CD14-positive monocyte (primary cell): ENCODE measurements around the gene OR10H3. TPM values are rescaled to one million over a fixed set of nuclear protein-coding genes. Genes with fewer than 3 reads are reported as not detected.

Experiments
- DNase-seq, 3 donors: peaks; one replicate each; pipeline ENCODE4 v3.0.0-alpha.2; 2011 to 2022
- H2AFZ ChIP-seq: 2 replicates; pipeline ENCODE4 v1.6.0; 2012; ENCODE audit warnings: mild to moderate bottlenecking, low read depth, low read length, inconsistent platforms; ENCODE audit not compliant: insufficient read depth, poor library complexity, severe bottlenecking
- H3K27ac ChIP-seq, 2 donors: 1 replicate in 1 of 2; 2 replicates in 1 of 2; pipeline ENCODE4 v1.5.1; 2012 to 2013; ENCODE audit warnings: low read length in 2 of 2, control low read depth in 1 of 2, inconsistent platforms in 1 of 2, low read depth in 1 of 2, mild to moderate bottlenecking in 1 of 2
- H3K27me3 ChIP-seq, 2 donors: one replicate each; pipeline versions ENCODE4 v1.6.0 to v1.6.1; 2011 to 2013; ENCODE audit warnings: low read length in 2 of 2; ENCODE audit not compliant: control insufficient read depth in 2 of 2, insufficient read depth in 2 of 2
- H3K36me3 ChIP-seq, 2 donors: replicated peaks in 1 of 2; 1 replicate in 1 of 2; 2 replicates in 1 of 2; pipeline versions ENCODE4 v1.5.1 to v1.6.1; 2012 to 2013; ENCODE audit warnings: low read length in 2 of 2, control low read depth in 1 of 2, inconsistent platforms in 1 of 2, mild to moderate bottlenecking in 1 of 2; ENCODE audit not compliant: insufficient read depth in 2 of 2, control insufficient read depth in 1 of 2
- H3K4me1 ChIP-seq, 2 donors: 1 replicate in 1 of 2; 2 replicates in 1 of 2; pipeline versions ENCODE4 v1.5.1 to v1.6.1; 2012 to 2013; ENCODE audit warnings: low read length in 2 of 2, control low read depth in 1 of 2, inconsistent platforms in 1 of 2, mild to moderate bottlenecking in 1 of 2, moderate library complexity in 1 of 2; ENCODE audit not compliant: insufficient read depth in 2 of 2, control insufficient read depth in 1 of 2
- H3K4me2 ChIP-seq: replicated peaks from 2 replicates; pipeline ENCODE3; 2012; ENCODE audit warnings: low read length, moderate library complexity, mild to moderate bottlenecking; ENCODE audit not compliant: poor library complexity, severe bottlenecking; ENCODE audit errors: extremely low read depth
- H3K4me3 ChIP-seq, 3 experiments: fragments of 200-600 bp in 1 of 3; sonication (generic) in 1 of 3; replicated peaks in 1 of 3; 1 replicate in 2 of 3; 2 replicates in 1 of 3; pipeline ENCODE4 v1.5.1; 2011 to 2013; ENCODE audit warnings: low read length in 3 of 3, mild to moderate bottlenecking in 3 of 3, control low read depth in 2 of 3, low read depth in 2 of 3, inconsistent platforms in 1 of 3, moderate library complexity in 1 of 3
- H3K79me2 ChIP-seq: 2 replicates; pipeline ENCODE4 v1.6.0; 2012; ENCODE audit warnings: mild to moderate bottlenecking, control low read depth, inconsistent platforms, low read length, moderate library complexity; ENCODE audit not compliant: insufficient read depth
- H3K9ac ChIP-seq: 2 replicates; pipeline ENCODE4 v1.6.0; 2017; ENCODE audit warnings: low read length, mild to moderate bottlenecking; ENCODE audit not compliant: insufficient read depth, poor library complexity, severe bottlenecking
- H3K9me3 ChIP-seq, 2 donors: replicated peaks in 1 of 2; 1 replicate in 1 of 2; 2 replicates in 1 of 2; pipeline versions ENCODE4 v1.5.1 to v1.6.1; 2012 to 2013; ENCODE audit warnings: low read length in 2 of 2, control low read depth in 1 of 2; ENCODE audit not compliant: control insufficient read depth in 1 of 2, insufficient read depth in 1 of 2
- H4K20me1 ChIP-seq: 2 replicates; pipeline ENCODE4 v1.6.0; 2012; ENCODE audit warnings: mild to moderate bottlenecking, low read length, control low read depth, moderate library complexity; ENCODE audit not compliant: insufficient read depth
- H3K27ac Mint-ChIP-seq, 7 donors: one replicate each; pipeline ENCODE4 v1.8.0; 2020; ENCODE audit warnings: mild to moderate bottlenecking in 7 of 7, mixed read lengths in 7 of 7, moderate library complexity in 6 of 7, inconsistent platforms in 2 of 7
- H3K27me3 Mint-ChIP-seq, 3 donors: one replicate each; pipeline ENCODE4 v1.8.0; 2021 to 2022; ENCODE audit warnings: low read depth in 3 of 3, mild to moderate bottlenecking in 3 of 3, mixed read lengths in 3 of 3, moderate library complexity in 3 of 3, inconsistent platforms in 1 of 3
- H3K36me3 Mint-ChIP-seq, 2 donors: one replicate each; pipeline ENCODE4 v1.8.0; 2020; ENCODE audit warnings: mixed read lengths in 2 of 2, inconsistent platforms in 1 of 2, mild to moderate bottlenecking in 1 of 2
- H3K4me1 Mint-ChIP-seq: one replicate; pipeline ENCODE4 v1.8.0; 2020; ENCODE audit warnings: mild to moderate bottlenecking, mixed read lengths
- H3K4me3 Mint-ChIP-seq, 2 donors: one replicate each; pipeline ENCODE4 v1.8.0; 2020; ENCODE audit warnings: mild to moderate bottlenecking in 2 of 2, mixed read lengths in 2 of 2, moderate library complexity in 1 of 2
- H3K9me3 Mint-ChIP-seq, 7 donors: one replicate each; pipeline ENCODE4 v1.8.0; 2020 to 2022; ENCODE audit warnings: mixed read lengths in 7 of 7, mild to moderate bottlenecking in 6 of 7, moderate library complexity in 6 of 7, inconsistent platforms in 2 of 7
- WGBS: methylation state at CpG from one replicate; pipeline ENCODE4 v1.1.5; 2013; ENCODE audit warnings: missing lambda C conversion rate; ENCODE audit not compliant: insufficient coverage; 5-methylcytosine and 5-hydroxymethylcytosine counted together
- intact Hi-C, 2 donors: fragments of 100-400 bp; cut with micrococcal nuclease; formaldehyde crosslinking; loops; one replicate each; pipeline versions ENCODE4 v1.15.0 to v1.15.1; 2023
- polyA plus RNA-seq, 3 donors: library from polyadenylated mRNA; depleted of rRNA in 1 of 3; unstranded in 2 of 3; stranded (reverse) in 1 of 3; fragments of 300-500 nt in 2 of 3; fragments of >200 nt in 1 of 3; fragmentation: Illumina TruSeq in 2 of 3; gene quantifications; 1 replicate in 2 of 3; 2 replicates in 1 of 3; pipeline ENCODE4 v1.2.3, GENCODE V29; 2012 to 2021
- TF ChIP-seq, protein P1 (sequence below): fragments of 200-600 bp; IDR thresholded peaks from one replicate; pipeline ENCODE4 v1.8.0; 2022; ENCODE audit warnings: antibody characterized with exemption, mild to moderate bottlenecking

The OR10H3 gene
- polyA plus RNA-seq, 3 donors = not detected

DNA sequence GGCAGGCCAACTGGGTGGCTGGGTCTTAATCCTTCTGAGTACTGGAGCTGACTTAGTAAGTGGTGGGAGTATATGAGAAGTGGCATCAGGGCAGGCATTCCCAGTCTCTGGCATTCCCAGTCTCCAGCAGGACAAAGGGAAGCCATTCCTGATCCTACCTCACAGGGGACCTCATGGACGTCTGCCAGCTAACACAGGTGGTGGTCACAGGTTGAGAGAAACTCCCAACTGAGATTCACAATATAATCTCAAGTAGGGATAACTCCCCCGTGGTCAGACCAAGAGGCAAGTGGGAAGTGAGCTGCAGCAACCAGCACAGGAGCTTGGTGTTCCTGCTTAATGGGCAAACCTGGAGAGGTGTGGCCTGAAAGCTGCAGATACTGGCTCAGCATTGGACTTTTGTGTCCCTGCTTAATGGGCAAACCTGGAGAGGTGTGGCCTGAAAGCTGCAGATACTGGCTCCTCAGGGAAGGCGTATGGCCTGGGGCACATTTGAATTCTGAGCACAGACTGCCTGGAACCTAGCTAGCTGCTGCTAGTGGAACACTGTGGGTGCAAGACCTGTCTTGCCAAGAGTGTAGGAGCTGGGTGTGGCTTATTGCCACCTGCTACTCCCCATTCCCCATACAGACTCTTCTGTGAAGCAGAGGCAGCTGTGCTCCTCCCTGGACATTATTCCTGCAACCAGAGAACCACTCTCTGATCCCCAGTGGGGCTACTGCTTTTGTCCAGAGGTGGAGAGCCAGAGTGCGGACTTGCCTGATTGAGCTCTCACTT, 35.8 kb upstream of the OR10H3 start:
- no peak overlapping the region for H2AFZ ChIP-seq
- H3K9ac ChIP-seq = no peak overlapping the region
- no peak overlapping the region for H3K27ac ChIP-seq
- Mint-ChIP-seq H3K9me3 (peaks cover 0 to 6% (median 0%) of the 10 kb centered on the region in 7 donors), H3K4me1 (peaks cover 13% of the 10 kb centered on the region), H3K4me3 (no peak overlapping the region), H3K36me3 (no peaks in the 10 kb centered on the region), H3K27me3 (peaks cover 0 to 7% (median 5%) of the 10 kb centered on the region in 3 donors), H3K27ac (no peak overlapping the region)
- H4K20me1 ChIP-seq = no peaks in the 10 kb centered on the region
- no peaks in the 10 kb centered on the region for H3K79me2 ChIP-seq
- no peak overlapping the region for H3K4me3 ChIP-seq
- no peak overlapping the region for H3K4me2 ChIP-seq
- H3K4me1 ChIP-seq = peaks cover 10 to 13% of the 10 kb centered on the region in 2 donors
- WGBS = 72% methylated on average over 2 of the region's 4 CpGs
- no peak for DNase-seq
- intact Hi-C loops = no loop called here
- H3K27me3 ChIP-seq = peaks cover 0 to 4% of the 10 kb centered on the region in 2 donors
- no peaks in the 10 kb centered on the region for H3K9me3 ChIP-seq
- H3K36me3 ChIP-seq = no peaks in the 10 kb centered on the region
- TF ChIP-seq, protein P1, sequence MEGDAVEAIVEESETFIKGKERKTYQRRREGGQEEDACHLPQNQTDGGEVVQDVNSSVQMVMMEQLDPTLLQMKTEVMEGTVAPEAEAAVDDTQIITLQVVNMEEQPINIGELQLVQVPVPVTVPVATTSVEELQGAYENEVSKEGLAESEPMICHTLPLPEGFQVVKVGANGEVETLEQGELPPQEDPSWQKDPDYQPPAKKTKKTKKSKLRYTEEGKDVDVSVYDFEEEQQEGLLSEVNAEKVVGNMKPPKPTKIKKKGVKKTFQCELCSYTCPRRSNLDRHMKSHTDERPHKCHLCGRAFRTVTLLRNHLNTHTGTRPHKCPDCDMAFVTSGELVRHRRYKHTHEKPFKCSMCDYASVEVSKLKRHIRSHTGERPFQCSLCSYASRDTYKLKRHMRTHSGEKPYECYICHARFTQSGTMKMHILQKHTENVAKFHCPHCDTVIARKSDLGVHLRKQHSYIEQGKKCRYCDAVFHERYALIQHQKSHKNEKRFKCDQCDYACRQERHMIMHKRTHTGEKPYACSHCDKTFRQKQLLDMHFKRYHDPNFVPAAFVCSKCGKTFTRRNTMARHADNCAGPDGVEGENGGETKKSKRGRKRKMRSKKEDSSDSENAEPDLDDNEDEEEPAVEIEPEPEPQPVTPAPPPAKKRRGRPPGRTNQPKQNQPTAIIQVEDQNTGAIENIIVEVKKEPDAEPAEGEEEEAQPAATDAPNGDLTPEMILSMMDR = no peak

DNA sequence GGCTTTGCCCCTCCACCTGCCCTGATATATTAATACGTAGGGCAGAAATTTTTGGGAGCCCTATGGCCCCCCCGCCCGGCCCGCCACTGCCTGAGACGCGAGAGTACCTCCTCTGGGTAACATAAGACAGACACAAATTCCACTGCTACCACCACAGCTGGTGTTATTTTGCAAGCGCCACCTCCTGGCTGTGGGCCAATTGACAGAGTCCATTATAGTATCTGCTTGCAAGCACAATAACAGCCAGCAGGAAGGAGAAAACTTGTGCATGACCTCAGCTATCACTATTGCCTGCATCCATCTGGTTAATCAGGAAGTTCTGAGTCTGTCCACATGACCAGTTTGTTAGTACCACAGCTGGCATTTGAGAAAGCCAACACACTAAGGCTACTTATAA, 35.3 kb upstream of the OR10H3 start:
- no peak overlapping the region for H3K27ac ChIP-seq
- no peak overlapping the region for H3K4me3 Mint-ChIP-seq

More for the DNA sequence above, 35.3 kb upstream of the OR10H3 start:
- H3K36me3 Mint-ChIP-seq = no peaks in the 10 kb centered on the region
- H3K27ac Mint-ChIP-seq = peak overlapping the region in 2 of 7 donors; percentile 45 to 69
- H4K20me1 ChIP-seq = no peaks in the 10 kb centered on the region
- peaks cover 0 to 9% (median 2%) of the 10 kb centered on the region in 7 donors for H3K9me3 Mint-ChIP-seq
- H3K79me2 ChIP-seq = no peaks in the 10 kb centered on the region
- intact Hi-C loops = no loop called here
- TF ChIP-seq, protein P1 = no peak
- WGBS = 0% methylated on average over 4 of the region's 7 CpGs
- H3K4me3 ChIP-seq = no peak overlapping the region
- H3K4me1 Mint-ChIP-seq = peaks cover 13% of the 10 kb centered on the region
- no peaks in the 10 kb centered on the region for H3K36me3 ChIP-seq
- H3K9me3 ChIP-seq = no peaks in the 10 kb centered on the region
- peak; percentile 36 to 66 (median 64) for DNase-seq
- H3K4me2 ChIP-seq = no peak overlapping the region
- H2AFZ ChIP-seq = no peak overlapping the region
- H3K27me3 ChIP-seq = peaks cover 0 to 4% of the 10 kb centered on the region in 2 donors
- peaks cover 0 to 4% (median 4%) of the 10 kb centered on the region in 3 donors for H3K27me3 Mint-ChIP-seq
- H3K9ac ChIP-seq = no peak overlapping the region
- peaks cover 10 to 13% of the 10 kb centered on the region in 2 donors for H3K4me1 ChIP-seq
